CD4-positive, alpha-beta T cell treated with Interleukin-4 for 4 hours (primary cell): ENCODE data around the gene CBLN3.
"Not testable (repeated sequence)": the region's sequence is repeated elsewhere in the genome, so short reads cannot be mapped to it uniquely, and the experiment has no call there.

Experiments
- DNase-seq: peaks from one replicate; pipeline ENCODE4 v3.0.0-alpha.2; 2020

Gene CBLN3

DNA sequence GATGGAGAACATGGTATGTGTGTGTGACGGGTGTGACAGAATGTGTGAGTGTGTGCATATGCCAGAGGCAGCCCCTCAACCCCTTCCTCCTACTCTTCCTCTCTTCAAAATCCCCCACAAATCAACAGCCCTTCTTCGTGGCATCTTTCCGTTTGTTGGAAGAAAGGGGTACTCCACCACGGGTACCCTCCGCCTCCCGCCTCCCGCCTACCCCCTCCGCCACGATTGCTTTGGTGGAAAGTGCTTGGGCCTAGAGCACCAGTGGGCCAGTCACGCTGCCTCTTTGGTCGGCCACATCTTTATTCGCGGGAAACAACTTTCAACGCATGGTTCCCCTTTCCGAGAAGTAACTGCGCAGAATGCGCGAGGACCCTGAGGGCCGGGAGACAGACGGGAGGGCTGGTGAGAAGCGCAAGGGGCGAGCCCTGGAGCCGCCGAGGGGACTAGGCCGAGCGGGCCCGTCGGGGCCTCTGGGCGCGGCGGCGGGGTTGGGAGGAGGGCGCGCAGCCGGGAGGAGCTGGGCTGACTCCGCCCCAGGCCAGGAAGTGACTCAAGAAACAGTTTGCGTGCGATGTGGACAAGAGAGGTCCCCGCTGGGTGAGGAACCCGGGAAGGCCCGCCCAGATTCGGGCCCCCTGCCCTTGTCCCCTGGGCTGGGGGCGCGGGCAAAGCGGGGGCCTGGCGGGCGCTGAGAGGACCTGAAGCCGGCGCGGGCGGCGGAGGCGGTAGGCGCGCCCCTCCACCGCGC lies at the start of gene CBLN3, which contains the start of gene KHNYN:
Gene CBLN3, minus strand, starts transcription at position 274 of the 748 bp plus-strand sequence. CDS start 614 bp downstream, outside the sequence.
Gene KHNYN, plus strand, starts transcription at position 560 of the 748 bp plus-strand sequence. CDS start 777 bp downstream, outside the sequence.
- DNase-seq: peak; percentile 91

GRCh38 chr14:24475261-24475660 lies 45.8 kb upstream of the CBLN3 start:
- no peak for DNase-seq

- no peak for DNase-seq
Observed at GRCh38 chr14:24473211-24473610, 43.7 kb upstream of the CBLN3 start.

- DNase-seq: not testable (repeated sequence)
Observed at GRCh38 chr14:24470450-24470849, 41.0 kb upstream of the CBLN3 start.

DNA sequence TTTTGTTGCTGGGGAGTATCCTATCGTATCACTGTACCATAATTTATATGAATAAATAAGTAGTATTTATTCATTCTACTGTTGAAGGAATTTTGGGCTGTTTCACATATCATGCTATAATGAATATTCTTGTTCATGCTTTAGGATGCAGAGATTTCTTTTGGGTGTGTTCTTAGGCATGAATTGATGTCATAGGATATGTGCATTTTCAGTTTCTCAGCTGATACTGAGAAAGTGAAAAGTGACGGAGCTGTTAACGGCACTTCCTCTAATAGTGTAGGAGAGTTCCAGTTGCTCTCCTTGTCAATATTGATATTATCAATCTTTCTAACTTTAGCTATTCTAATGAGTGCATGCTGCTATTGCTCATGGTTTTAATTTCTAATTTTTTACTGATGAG lies 36.3 kb upstream of the CBLN3 start:
- DNase-seq: no peak

- DNase-seq: no peak
Observed at GRCh38 chr14:24465368-24465767, 35.9 kb upstream of the CBLN3 start.

- DNase-seq: no peak
Observed at GRCh38 chr14:24463884-24464785, 34.7 kb upstream of the CBLN3 start.

- DNase-seq: no peak
Observed at GRCh38 chr14:24463017-24463883, 33.8 kb upstream of the CBLN3 start.

GRCh38 chr14:24461336-24461735 lies 31.9 kb upstream of the CBLN3 start:
- DNase-seq: no peak

- no peak for DNase-seq
Observed at GRCh38 chr14:24459331-24459730, 29.9 kb upstream of the CBLN3 start.

GRCh38 chr14:24458736-24459135 lies 29.3 kb upstream of the CBLN3 start:
- no peak for DNase-seq

GRCh38 chr14:24456980-24457379 lies 27.5 kb upstream of the CBLN3 start:
- no peak for DNase-seq

- DNase-seq: not testable (repeated sequence)
Observed at GRCh38 chr14:24450828-24451227, 21.4 kb upstream of the CBLN3 start.

- no peak for DNase-seq
Observed at GRCh38 chr14:24443053-24443665, 13.7 kb upstream of the CBLN3 start.

DNA sequence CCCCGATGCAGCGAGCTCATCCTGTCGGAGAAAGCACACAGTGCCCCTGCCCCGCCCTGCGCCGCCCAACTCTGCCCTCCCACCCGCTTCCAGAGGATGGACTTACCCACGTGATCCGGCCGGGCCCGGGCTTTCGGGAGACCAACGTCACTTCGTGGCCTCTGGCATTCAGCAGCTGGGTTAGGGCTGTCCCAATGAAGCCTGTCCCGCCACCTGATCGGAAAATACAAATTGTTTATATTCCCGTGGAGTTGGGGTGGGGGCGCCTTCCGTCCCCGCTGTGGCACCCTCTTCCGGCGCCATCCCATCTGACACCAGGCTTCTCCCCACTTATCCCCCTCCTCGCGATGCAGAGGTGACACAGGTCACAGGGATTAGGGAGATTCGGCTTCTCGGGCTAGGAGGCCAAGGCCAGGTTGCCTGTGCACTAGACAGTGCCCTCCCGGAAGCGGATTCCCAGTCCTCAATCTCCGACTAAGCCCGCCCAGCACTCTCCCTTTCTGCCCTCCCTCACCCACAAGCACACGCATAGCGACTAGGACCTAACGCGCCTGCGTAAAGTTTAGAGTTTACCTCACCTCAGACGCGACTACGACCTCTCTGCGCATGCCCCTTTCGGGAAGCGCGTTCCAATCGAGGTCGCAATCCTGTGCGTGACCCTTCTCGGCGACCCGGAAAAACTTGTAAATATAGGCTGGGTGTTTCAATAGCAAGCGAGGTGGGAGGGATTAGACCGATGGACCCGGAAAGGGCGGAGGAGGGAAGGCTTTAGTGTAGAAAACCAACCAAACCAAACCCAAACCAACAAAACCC lies 13.0 kb upstream of the CBLN3 start, which contains the start of gene SDR39U1:
Gene SDR39U1, minus strand, starts transcription at position 537 of the 813 bp plus-strand sequence. Its CDS starts 7 bp downstream, at position 530.
- peak; percentile 99 for DNase-seq

GRCh38 chr14:24441904-24442239 lies 12.4 kb upstream of the CBLN3 start:
- DNase-seq: no peak

DNA sequence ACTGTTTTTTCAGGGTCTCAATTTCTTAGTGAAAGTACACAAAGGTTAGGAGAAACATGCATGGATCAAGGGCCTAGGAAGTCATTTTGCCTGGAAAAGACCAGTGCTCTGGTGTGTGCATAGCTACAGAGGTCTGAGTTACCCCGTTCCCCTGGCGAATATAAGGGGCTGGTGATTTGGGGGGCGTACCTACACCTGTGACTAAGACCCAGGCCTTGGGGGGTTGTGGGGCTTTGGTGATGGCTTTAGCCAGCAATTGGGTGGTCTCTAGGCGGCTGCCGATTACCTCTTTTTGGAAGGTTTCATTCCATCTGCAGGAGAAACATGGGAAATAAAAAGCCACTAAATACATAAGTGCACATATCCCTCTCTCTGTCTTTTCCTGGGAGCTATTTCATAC lies 12.0 kb upstream of the CBLN3 start:
- DNase-seq: no peak

DNA sequence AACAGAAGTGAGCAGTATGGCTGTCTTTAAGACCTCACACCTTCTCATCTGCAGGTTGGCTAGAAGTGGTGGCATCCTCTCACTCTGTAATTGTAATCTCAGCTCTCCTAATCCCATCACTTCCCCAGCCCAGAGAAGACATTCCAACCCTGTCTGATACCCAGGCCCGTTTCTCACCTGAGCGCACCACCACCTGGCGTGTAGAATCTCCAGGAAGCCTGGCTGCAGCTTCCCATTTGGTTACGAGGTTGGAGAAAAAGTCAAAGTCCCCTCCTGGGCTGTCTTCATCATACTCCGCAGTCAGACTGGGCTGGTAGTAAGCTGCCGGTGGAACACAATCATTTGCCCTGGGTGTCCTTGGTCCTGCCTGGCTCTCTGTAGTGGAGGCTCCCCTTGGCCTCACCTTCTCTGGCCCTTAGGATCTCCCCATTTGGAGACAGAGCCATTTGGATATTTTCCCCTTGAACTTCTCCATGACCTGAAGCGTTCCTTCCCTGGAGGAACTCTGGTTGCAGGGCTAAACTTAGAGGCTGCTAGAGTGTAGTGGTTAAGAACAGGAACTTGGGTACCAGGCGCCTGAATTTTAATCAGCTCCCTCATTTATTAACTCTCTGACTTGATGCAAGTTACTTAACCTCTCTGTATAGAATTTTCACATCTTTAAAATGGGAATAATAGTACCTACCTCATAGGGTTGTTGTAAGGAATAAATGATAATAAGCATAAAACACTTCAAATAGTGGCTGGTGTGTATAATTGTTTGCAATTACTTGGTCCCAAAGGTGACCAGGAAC lies 11.3 kb upstream of the CBLN3 start:
- DNase-seq: no peak

- DNase-seq: no peak
Observed at GRCh38 chr14:24439830-24440605, 10.6 kb upstream of the CBLN3 start.

DNA sequence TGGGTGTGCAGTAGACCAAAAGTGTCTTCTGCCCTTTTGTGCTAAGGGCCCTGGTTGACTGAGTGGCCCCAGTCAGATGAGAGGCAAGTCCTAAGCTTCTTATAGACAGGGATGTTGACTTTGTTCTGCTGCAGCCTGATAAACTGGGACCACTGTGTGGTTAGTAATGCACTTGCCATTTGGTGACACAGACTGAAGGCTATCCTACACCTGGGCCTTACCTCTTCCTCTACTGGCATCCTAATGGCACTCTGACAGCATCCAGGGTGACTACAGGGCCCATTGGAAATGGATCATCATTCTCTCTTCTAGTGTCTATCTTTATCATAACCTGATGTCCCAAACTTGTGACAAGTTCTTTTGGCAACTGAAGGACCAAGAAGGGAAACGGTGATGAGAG lies 9.8 kb upstream of the CBLN3 start:
- DNase-seq: no peak
